Transverse colon (tissue), 4 donors: ENCODE measurements around the gene ACSF3.

Source experiments
- POLR2A ChIP-seq: fragments of 450-650 bp; IDR thresholded peaks from one replicate; pipeline ENCODE4 v1.6.1; 2016; ENCODE audit warnings: antibody characterized with exemption, mild to moderate bottlenecking, moderate library complexity
- POLR2AphosphoS5 ChIP-seq, 3 donors: sonication (generic); formaldehyde crosslinking; IDR thresholded peaks; one replicate each; pipeline ENCODE4 v1.6.1; 2016; ENCODE audit warnings: antibody characterized with exemption in 3 of 3
- TF ChIP-seq, protein P1 (sequence below), 5 experiments: fragments of 200-600 bp in 3 of 5; fragments of 450-650 bp in 2 of 5; sonication (generic) in 3 of 5; IDR thresholded peaks; 1 replicate in 2 of 5; 2 replicates in 3 of 5; pipeline ENCODE4 v1.5.1; 2016 to 2017; ENCODE audit warnings: antibody characterized with exemption in 5 of 5, inconsistent platforms in 3 of 5, mild to moderate bottlenecking in 2 of 5, moderate library complexity in 1 of 5

DNA sequence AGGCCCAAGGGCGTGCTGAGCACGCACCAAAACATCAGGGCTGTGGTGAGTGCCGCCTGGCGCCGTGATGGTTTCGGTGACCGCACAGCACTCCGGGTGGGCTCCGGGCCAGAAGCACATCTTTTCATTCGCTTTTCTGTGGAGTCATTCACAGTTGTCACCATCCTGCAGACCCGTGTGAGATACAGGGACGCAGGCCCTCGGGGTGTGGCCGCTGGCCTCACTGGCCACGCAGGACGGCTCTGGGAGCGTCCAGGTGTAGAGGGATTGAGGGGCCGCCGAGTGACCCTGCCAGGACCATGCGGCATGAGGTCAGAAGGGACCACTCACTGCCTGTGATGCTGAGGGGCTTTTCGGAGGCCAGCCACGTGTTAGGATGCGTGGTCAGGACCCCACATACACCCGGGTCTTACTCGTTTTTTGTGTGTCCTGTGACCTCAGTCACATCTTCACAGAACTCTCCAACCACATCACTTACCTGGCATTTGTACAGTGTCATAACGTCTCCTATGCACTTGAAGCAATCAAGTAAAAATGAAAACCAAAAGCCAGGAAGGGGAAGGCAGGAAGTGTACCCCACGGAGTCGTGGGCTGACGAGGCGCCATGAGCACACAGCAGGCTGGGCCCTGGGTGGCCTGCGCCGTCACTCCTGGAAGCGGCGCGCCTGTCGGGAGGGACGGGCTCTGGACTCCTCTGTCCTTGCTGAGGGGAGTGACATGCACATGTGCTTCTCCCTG lies 7.8 kb downstream of the ACSF3 start:
- TF ChIP-seq POLR2AphosphoS5 (IDR thresholded peaks at IDR 0.05) (no peak), POLR2A (no peak)
- TF ChIP-seq, protein P1, sequence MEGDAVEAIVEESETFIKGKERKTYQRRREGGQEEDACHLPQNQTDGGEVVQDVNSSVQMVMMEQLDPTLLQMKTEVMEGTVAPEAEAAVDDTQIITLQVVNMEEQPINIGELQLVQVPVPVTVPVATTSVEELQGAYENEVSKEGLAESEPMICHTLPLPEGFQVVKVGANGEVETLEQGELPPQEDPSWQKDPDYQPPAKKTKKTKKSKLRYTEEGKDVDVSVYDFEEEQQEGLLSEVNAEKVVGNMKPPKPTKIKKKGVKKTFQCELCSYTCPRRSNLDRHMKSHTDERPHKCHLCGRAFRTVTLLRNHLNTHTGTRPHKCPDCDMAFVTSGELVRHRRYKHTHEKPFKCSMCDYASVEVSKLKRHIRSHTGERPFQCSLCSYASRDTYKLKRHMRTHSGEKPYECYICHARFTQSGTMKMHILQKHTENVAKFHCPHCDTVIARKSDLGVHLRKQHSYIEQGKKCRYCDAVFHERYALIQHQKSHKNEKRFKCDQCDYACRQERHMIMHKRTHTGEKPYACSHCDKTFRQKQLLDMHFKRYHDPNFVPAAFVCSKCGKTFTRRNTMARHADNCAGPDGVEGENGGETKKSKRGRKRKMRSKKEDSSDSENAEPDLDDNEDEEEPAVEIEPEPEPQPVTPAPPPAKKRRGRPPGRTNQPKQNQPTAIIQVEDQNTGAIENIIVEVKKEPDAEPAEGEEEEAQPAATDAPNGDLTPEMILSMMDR (IDR thresholded peaks at IDR 0.05): no peak
